IMR-90 (cell line): ENCODE data around the gene IL1B. TPM values are rescaled to one million over a fixed set of nuclear protein-coding genes. Genes with fewer than 3 reads are reported as not detected.

ENCODE experiments used
- ATAC-seq: fragments of 200-7000 bp; cut with Tn5 transposase; 2 replicates; pipeline ENCODE4 v1.9.1; 2020; ENCODE audit warnings: low read depth, mild to moderate bottlenecking, moderate library complexity
- BruUV-seq: library from RNA; stranded (reverse); fragments of 400-500 nt; replicated peaks from 2 replicates; lab custom pipeline; 2021; lab: Mats Ljungman, UMichigan
- CTCF ChIA-PET: fragments of 300-600 bp; formaldehyde crosslinking; extraction: SDS; loops from one replicate; lab custom pipeline; 2021; ENCODE audit warnings: antibody characterized with exemption; lab: Yijun Ruan, JAX
- POLR2A ChIA-PET: fragments of 300-600 bp; sonication (Branson Sonifier 250); formaldehyde crosslinking; loops from one replicate; lab custom pipeline; 2022; ENCODE audit warnings: antibody characterized with exemption; ENCODE audit not compliant: unreplicated experiment; lab: Charles Lee
- DNase-seq: peaks from one replicate; pipeline ENCODE4 v3.0.0; 2013
- H2AFZ ChIP-seq: replicated peaks from 2 replicates; pipeline ENCODE3; 2013; ENCODE audit warnings: low read length, mild to moderate bottlenecking; ENCODE audit not compliant: poor library complexity
- H2AK5ac ChIP-seq: 2 replicates; pipeline ENCODE4 v1.6.1; 2013; ENCODE audit warnings: low read depth, low read length, inconsistent platforms
- H2AK9ac ChIP-seq: replicated peaks from 2 replicates; pipeline ENCODE3; 2013; ENCODE audit warnings: mild to moderate bottlenecking, low read depth, low read length, moderate library complexity; ENCODE audit not compliant: poor library complexity
- H2BK120ac ChIP-seq: 2 replicates; pipeline ENCODE4 v1.6.1; 2013; ENCODE audit warnings: low read depth, low read length, inconsistent platforms
- H2BK15ac ChIP-seq: 3 replicates; pipeline ENCODE4 v1.6.1; 2013; ENCODE audit warnings: low read depth, low read length, inconsistent platforms
- H2BK20ac ChIP-seq: 2 replicates; pipeline ENCODE4 v1.6.1; 2013; ENCODE audit warnings: low read depth, mild to moderate bottlenecking, inconsistent platforms, low read length, moderate library complexity
- H2BK5ac ChIP-seq: 2 replicates; pipeline ENCODE4 v1.6.1; 2013; ENCODE audit warnings: mild to moderate bottlenecking, low read depth, low read length, inconsistent platforms; ENCODE audit not compliant: poor library complexity, severe bottlenecking
- H3K14ac ChIP-seq: replicated peaks from 2 replicates; pipeline ENCODE4 v1.6.1; 2013; ENCODE audit warnings: low read depth, low read length, inconsistent platforms
- H3K18ac ChIP-seq: 2 replicates; pipeline ENCODE4 v1.6.1; 2013; ENCODE audit warnings: low read depth, low read length, control low read depth
- H3K23ac ChIP-seq: 2 replicates; pipeline ENCODE4 v1.6.1; 2013; ENCODE audit warnings: low read depth, low read length, inconsistent platforms
- H3K27ac ChIP-seq: 2 replicates; pipeline ENCODE4 v1.5.1; 2013; ENCODE audit warnings: mild to moderate bottlenecking, control low read depth, low read length; ENCODE audit not compliant: insufficient read depth
- H3K27me3 ChIP-seq: 2 replicates; pipeline ENCODE4 v1.6.1; 2013; ENCODE audit warnings: low read length; ENCODE audit not compliant: control insufficient read depth, insufficient read depth
- H3K36me3 ChIP-seq: 2 replicates; pipeline ENCODE4 v1.6.1; 2013; ENCODE audit warnings: low read length, mixed read lengths; ENCODE audit not compliant: control insufficient read depth, insufficient read depth
- H3K4ac ChIP-seq: 2 replicates; pipeline ENCODE4 v1.6.1; 2013; ENCODE audit warnings: low read depth, low read length, inconsistent platforms
- H3K4me1 ChIP-seq: 2 replicates; pipeline ENCODE4 v1.6.1; 2013; ENCODE audit warnings: low read length, mixed read lengths; ENCODE audit not compliant: control insufficient read depth, insufficient read depth
- H3K4me2 ChIP-seq: 2 replicates; pipeline ENCODE4 v1.6.1; 2013; ENCODE audit warnings: low read depth, mild to moderate bottlenecking, control low read depth, low read length, moderate library complexity
- H3K4me3 ChIP-seq: 2 replicates; pipeline ENCODE4 v1.5.1; 2013; ENCODE audit warnings: low read depth, mild to moderate bottlenecking, control low read depth, low read length, moderate library complexity; ENCODE audit not compliant: insufficient read depth
- H3K56ac ChIP-seq: 2 replicates; pipeline ENCODE4 v1.6.1; 2013; ENCODE audit warnings: low read length, inconsistent platforms; ENCODE audit not compliant: insufficient read depth; ENCODE audit errors: extremely low read depth
- H3K79me1 ChIP-seq, 2 experiments: 2 replicates each; pipeline ENCODE4 v1.6.1; 2013; ENCODE audit warnings: low read length in 2 of 2, inconsistent platforms in 1 of 2, low read depth in 1 of 2
- H3K9ac ChIP-seq: 2 replicates; pipeline ENCODE4 v1.6.1; 2013; ENCODE audit warnings: low read depth, low read length, control low read depth
- H3K9me1 ChIP-seq: 2 replicates; pipeline ENCODE4 v1.6.1; 2013; ENCODE audit warnings: low read length, inconsistent platforms; ENCODE audit not compliant: insufficient read depth
- H3K9me3 ChIP-seq: 2 replicates; pipeline ENCODE4 v1.6.1; 2013; ENCODE audit warnings: low read length; ENCODE audit not compliant: control insufficient read depth, insufficient read depth
- H4K20me1 ChIP-seq: 2 replicates; pipeline ENCODE4 v1.6.1; 2013; ENCODE audit warnings: low read length, inconsistent platforms; ENCODE audit not compliant: insufficient read depth
- H4K5ac ChIP-seq: 2 replicates; pipeline ENCODE4 v1.6.1; 2013; ENCODE audit warnings: mild to moderate bottlenecking, low read depth, low read length, control low read depth
- H4K8ac ChIP-seq, 2 experiments: 2 replicates each; pipeline ENCODE4 v1.6.1; 2013; ENCODE audit warnings: low read depth in 2 of 2, low read length in 2 of 2, control low read depth in 1 of 2, inconsistent platforms in 1 of 2
- H4K91ac ChIP-seq: 2 replicates; pipeline ENCODE4 v1.6.1; 2013; ENCODE audit warnings: low read depth, low read length, inconsistent platforms; ENCODE audit not compliant: insufficient read depth
- BHLHE40 ChIP-seq: fragments of 150-350 bp; IDR thresholded peaks from 2 replicates; pipeline ENCODE4 v1.6.1; 2016; ENCODE audit warnings: mild to moderate bottlenecking, low read depth, low read length
- CEBPB ChIP-seq: IDR thresholded peaks from 2 replicates; pipeline ENCODE4 v1.6.1; 2012; ENCODE audit warnings: low read depth, low read length, improper control_type of control experiment
- CHD1 ChIP-seq: IDR thresholded peaks from 2 replicates; pipeline ENCODE4 v1.6.1; 2012; ENCODE audit warnings: low read depth, low read length, improper control_type of control experiment
- CTCF ChIP-seq: conservative IDR thresholded peaks from 2 replicates; pipeline ENCODE4 v1.5.1; 2012; ENCODE audit warnings: mild to moderate bottlenecking, low read depth, low read length, improper control_type of control experiment
- ELK1 ChIP-seq: fragments of 150-350 bp; IDR thresholded peaks from 2 replicates; pipeline ENCODE4 v1.6.1; 2016; ENCODE audit warnings: low read depth, mild to moderate bottlenecking, low read length, moderate library complexity, borderline replicate concordance
- FOS ChIP-seq: fragments of 150-350 bp; IDR thresholded peaks from 2 replicates; pipeline ENCODE4 v1.6.1; 2016; ENCODE audit warnings: low read depth, low read length
- MAFK ChIP-seq: IDR thresholded peaks from 2 replicates; pipeline ENCODE4 v1.6.1; 2012; ENCODE audit warnings: low read depth, low read length, improper control_type of control experiment
- MAZ ChIP-seq: IDR thresholded peaks from 2 replicates; pipeline ENCODE4 v1.6.1; 2012; ENCODE audit warnings: low read depth, mild to moderate bottlenecking, low read length, improper control_type of control experiment, moderate library complexity, borderline replicate concordance
- MXI1 ChIP-seq: IDR thresholded peaks from 2 replicates; pipeline ENCODE4 v1.6.1; 2012; ENCODE audit warnings: low read depth, mild to moderate bottlenecking, low read length, moderate library complexity, borderline replicate concordance
- NFE2L2 ChIP-seq: fragments of 150-350 bp; IDR thresholded peaks from 2 replicates; pipeline ENCODE4 v1.6.1; 2016; ENCODE audit warnings: low read depth, mild to moderate bottlenecking, low read length
- POLR2A ChIP-seq: IDR thresholded peaks from 2 replicates; pipeline ENCODE4 v1.6.1; 2012; ENCODE audit warnings: mild to moderate bottlenecking, low read depth, low read length
- RAD21 ChIP-seq: IDR thresholded peaks from 2 replicates; pipeline ENCODE4 v1.6.1; 2012; ENCODE audit warnings: low read length, improper control_type of control experiment
- RCOR1 ChIP-seq: IDR thresholded peaks from 2 replicates; pipeline ENCODE4 v1.6.1; 2012; ENCODE audit warnings: mild to moderate bottlenecking, low read length, improper control_type of control experiment; ENCODE audit not compliant: insufficient replicate concordance
- RFX5 ChIP-seq: IDR thresholded peaks from 2 replicates; pipeline ENCODE4 v1.8.0; 2012; ENCODE audit warnings: low read depth, mild to moderate bottlenecking, low read length, moderate library complexity
- SMC3 ChIP-seq: fragments of 150-350 bp; IDR thresholded peaks from 2 replicates; pipeline ENCODE4 v1.6.1; 2016; ENCODE audit warnings: low read depth, mild to moderate bottlenecking, antibody characterized with exemption, low read length, moderate library complexity
- USF2 ChIP-seq: fragments of 150-350 bp; IDR thresholded peaks from 2 replicates; pipeline ENCODE4 v1.6.1; 2017; ENCODE audit warnings: mild to moderate bottlenecking, antibody characterized with exemption, low read length, low read depth
- WGBS, 2 experiments: methylation state at CpG; one replicate each; pipeline versions ENCODE4 v1.1.5 to v1.1.7; 2013; ENCODE audit warnings: missing lambda C conversion rate in 2 of 2; ENCODE audit not compliant: insufficient read length in 1 of 2; ENCODE audit errors: extremely low coverage in 2 of 2; 5-methylcytosine and 5-hydroxymethylcytosine counted together
- dilution Hi-C: fragments of 300-500 bp; cut with HindIII; formaldehyde crosslinking; loops from one replicate; pipeline ENCODE4 v1.14.3; 2018; ENCODE audit warnings: low sequenced_read_pairs; ENCODE audit not compliant: unreplicated experiment
- in situ Hi-C: fragments of 300-500 bp; cut with MboI; formaldehyde crosslinking; loops from 3 replicates; pipeline ENCODE4 v1.14.3; 2019; ENCODE audit warnings: low sequenced_read_pairs, inconsistent platforms, mixed read lengths
- intact Hi-C: fragments of 100-400 bp; cut with micrococcal nuclease; formaldehyde crosslinking; loops from 2 replicates; pipeline ENCODE4 v1.10.0; 2022
- polyA plus RNA-seq, 3 experiments: library from polyadenylated mRNA; depleted of rRNA; stranded (reverse); fragments of >200 nt; gene quantifications; 2 replicates each; pipeline ENCODE4 v1.2.3, GENCODE V29; 2012; ENCODE audit warnings: low replicate concordance in 1 of 3
- total RNA-seq: library from RNA; depleted of rRNA; stranded (reverse); fragments of >200 nt; gene quantifications from 2 replicates; pipeline ENCODE4 v1.2.3, GENCODE V29; 2012

Gene IL1B
- total and polyA plus RNA-seq, 2 of the 4 experiments (the other 2 are of a cell fraction) = 3.0 to 4.4 TPM

GRCh38 chr2:112850588-112850987 is 14.0 kb upstream of the IL1B start:
- ATAC-seq (no peak), DNase-seq (no peak)
- no peak overlapping the region for H3K9ac ChIP-seq
- H2AFZ ChIP-seq = no peak overlapping the region
- ChIA-PET POLR2A (no interaction called here), CTCF (no interaction called here)
- no peak overlapping the region for H2BK20ac ChIP-seq
- no peaks in the 10 kb centered on the region for H3K4me1 ChIP-seq
- no peak overlapping the region for H3K4me2 ChIP-seq
- dilution Hi-C loops = no loop called here
- no peak overlapping the region for H3K4ac ChIP-seq
- no peak overlapping the region for H2BK120ac ChIP-seq
- no peak overlapping the region for H4K91ac ChIP-seq
- no peaks in the 10 kb centered on the region; the same call in 1 of the 2 replicates for H3K9me3 ChIP-seq
- H2AK9ac ChIP-seq = no peak overlapping the region
- no peak overlapping the region for H3K14ac ChIP-seq
- intact Hi-C loops = no loop called here
- TF ChIP-seq RAD21 = no peak
- TF ChIP-seq NFE2L2 = no peak
- TF ChIP-seq CHD1 = no peak
- no peak for TF ChIP-seq BHLHE40
- no peak for TF ChIP-seq ELK1
- TF ChIP-seq RCOR1 = no peak
- no peak for TF ChIP-seq CEBPB
- TF ChIP-seq CTCF = no peak
- no peak for TF ChIP-seq MXI1
- no peak for TF ChIP-seq USF2
- no peak for TF ChIP-seq FOS
- TF ChIP-seq MAZ = no peak
- TF ChIP-seq SMC3 = no peak
- no peak for TF ChIP-seq POLR2A
- no peak for TF ChIP-seq MAFK
- no peak for TF ChIP-seq RFX5
- H3K27ac ChIP-seq = no peak overlapping the region
- no peak overlapping the region for H2BK5ac ChIP-seq
- H3K18ac ChIP-seq = no peak overlapping the region
- no peak overlapping the region for H3K56ac ChIP-seq
- no TSS peak for BruUV-seq
- H2BK15ac ChIP-seq = no peak overlapping the region
- H4K20me1 ChIP-seq = no peaks in the 10 kb centered on the region
- no CpG with 5 or more reads among the region's 5 CpGs for WGBS, 2 experiments
- in situ Hi-C loops = no loop called here
- no peaks in the 10 kb centered on the region for H3K36me3 ChIP-seq
- H3K27me3 ChIP-seq = no peaks in the 10 kb centered on the region
- H4K8ac ChIP-seq = no peak overlapping the region
- H3K23ac ChIP-seq = no peak overlapping the region
- H2AK5ac ChIP-seq = no peak overlapping the region
- H3K4me3 ChIP-seq = no peak overlapping the region
- no peaks in the 10 kb centered on the region for H3K9me1 ChIP-seq
- H3K79me1 ChIP-seq = no peaks in the 10 kb centered on the region
- H4K5ac ChIP-seq = no peak overlapping the region
